B cell (primary cell): ENCODE measurements around the gene BBS2. TPM values are rescaled to one million over a fixed set of nuclear protein-coding genes. Genes with fewer than 3 reads are reported as not detected.

Source experiments
- ATAC-seq: fragments of 200-7000 bp; cut with Tn5 transposase; one replicate; pipeline ENCODE4 v1.10.0; 2021; ENCODE audit warnings: low read depth, mild to moderate bottlenecking, moderate number of reproducible peaks, moderate library complexity
- CTCF ChIA-PET: fragments of 350-600 bp; sonication (Branson Sonifier 250); formaldehyde crosslinking; loops from one replicate; lab custom pipeline; 2021; ENCODE audit warnings: antibody characterized with exemption, inconsistent platforms; lab: Charles Lee
- POLR2A ChIA-PET: fragments of 350-600 bp; sonication (Branson Sonifier 250); formaldehyde crosslinking; loops from one replicate; lab custom pipeline; 2021; ENCODE audit warnings: antibody characterized with exemption; lab: Charles Lee
- DNase-seq: peaks from one replicate; pipeline ENCODE4 v3.0.0; 2013
- H2AFZ ChIP-seq: 2 replicates; pipeline ENCODE4 v1.6.1; 2012; ENCODE audit warnings: mild to moderate bottlenecking, low read depth, low read length; ENCODE audit not compliant: insufficient read depth, poor library complexity, severe bottlenecking
- H3K27ac ChIP-seq, 2 donors: 1 replicate in 1 of 2; 2 replicates in 1 of 2; pipeline ENCODE4 v1.5.1; 2012 to 2013; ENCODE audit warnings: low read length in 2 of 2, mild to moderate bottlenecking in 2 of 2, moderate library complexity in 1 of 2
- H3K27me3 ChIP-seq, 4 experiments: fragments of 200-600 bp in 1 of 4; sonication (generic) in 1 of 4; replicated peaks in 1 of 4; 1 replicate in 2 of 4; 2 replicates in 2 of 4; pipeline versions ENCODE4 v1.6.1 to v1.7.0; 2013 to 2016; ENCODE audit warnings: low read length in 3 of 4, mild to moderate bottlenecking in 2 of 4, mixed read lengths in 1 of 4, moderate library complexity in 1 of 4; ENCODE audit not compliant: insufficient read depth in 4 of 4, control insufficient read depth in 3 of 4; ENCODE audit errors: control extremely low read depth in 1 of 4
- H3K36me3 ChIP-seq, 2 experiments: replicated peaks in 1 of 2; 1 replicate in 1 of 2; 2 replicates in 1 of 2; pipeline versions ENCODE4 v1.6.1 to v1.7.1; 2013; ENCODE audit warnings: low read length in 1 of 2; ENCODE audit not compliant: insufficient read depth in 2 of 2, control insufficient read depth in 1 of 2; ENCODE audit errors: control extremely low read depth in 1 of 2, extremely low read depth in 1 of 2
- H3K4me1 ChIP-seq, 2 donors: fragments of 200-600 bp in 1 of 2; sonication (generic) in 1 of 2; 1 replicate in 1 of 2; 2 replicates in 1 of 2; pipeline versions ENCODE4 v1.5.1 to v1.6.1; 2013 to 2017; ENCODE audit warnings: low read length in 2 of 2; ENCODE audit not compliant: control insufficient read depth in 2 of 2, insufficient read depth in 2 of 2
- H3K4me2 ChIP-seq: replicated peaks from 2 replicates; pipeline ENCODE3; 2012; ENCODE audit warnings: mild to moderate bottlenecking, low read depth, low read length; ENCODE audit not compliant: poor library complexity, severe bottlenecking
- H3K4me3 ChIP-seq, 5 experiments: fragments of 200-600 bp in 1 of 5; sonication (generic) in 1 of 5; 1 replicate in 3 of 5; 2 replicates in 2 of 5; pipeline versions ENCODE4 v1.5.1 to v1.7.0; 2011 to 2016; ENCODE audit warnings: low read length in 4 of 5, mild to moderate bottlenecking in 4 of 5, low read depth in 2 of 5, control low read depth in 1 of 5, moderate library complexity in 1 of 5; ENCODE audit not compliant: insufficient read depth in 1 of 5; ENCODE audit errors: control extremely low read depth in 1 of 5, extremely low read depth in 1 of 5
- H3K79me2 ChIP-seq: fragments of 200-600 bp; sonication (generic); one replicate; pipeline ENCODE4 v1.6.0; 2016; ENCODE audit warnings: low read length; ENCODE audit not compliant: control insufficient read depth, insufficient read depth
- H3K9ac ChIP-seq: fragments of 200-600 bp; sonication (generic); 2 replicates; pipeline ENCODE4 v1.6.1; 2017; ENCODE audit warnings: mild to moderate bottlenecking, low read length, moderate library complexity
- H3K9me3 ChIP-seq, 3 donors: one replicate each; pipeline versions ENCODE4 v1.6.1 to v1.7.1; 2013; ENCODE audit warnings: low read length in 2 of 3; ENCODE audit not compliant: control insufficient read depth in 2 of 3, insufficient read depth in 1 of 3; ENCODE audit errors: control extremely low read depth in 1 of 3
- H4K20me1 ChIP-seq: 2 replicates; pipeline ENCODE4 v1.6.0; 2012; ENCODE audit warnings: mild to moderate bottlenecking, low read length; ENCODE audit not compliant: insufficient read depth, control insufficient read depth, poor library complexity, severe bottlenecking
- H3K27ac Mint-ChIP-seq: one replicate; pipeline ENCODE4 v1.8.0; 2021; ENCODE audit warnings: mixed read lengths
- H3K27me3 Mint-ChIP-seq: one replicate; pipeline ENCODE4 v1.8.0; 2021; ENCODE audit warnings: mixed read lengths
- H3K4me1 Mint-ChIP-seq: one replicate; pipeline ENCODE4 v1.8.0; 2021; ENCODE audit warnings: mixed read lengths
- H3K4me3 Mint-ChIP-seq: one replicate; pipeline ENCODE4 v1.8.0; 2021; ENCODE audit warnings: mixed read lengths
- H3K9me3 Mint-ChIP-seq: one replicate; pipeline ENCODE4 v1.8.0; 2022; ENCODE audit warnings: mixed read lengths; ENCODE audit not compliant: insufficient read depth
- EZH2 ChIP-seq: IDR thresholded peaks from 2 replicates; pipeline ENCODE4 v1.6.1; 2012; ENCODE audit warnings: borderline replicate concordance, low read depth, mild to moderate bottlenecking, moderate library complexity, low read length; ENCODE audit not compliant: insufficient read depth, poor library complexity, severe bottlenecking
- WGBS: methylation state at CpG from one replicate; pipeline ENCODE4 v1.1.5; 2013; ENCODE audit warnings: missing lambda C conversion rate; ENCODE audit not compliant: insufficient coverage; 5-methylcytosine and 5-hydroxymethylcytosine counted together
- intact Hi-C: fragments of 100-400 bp; cut with micrococcal nuclease; formaldehyde crosslinking; loops from one replicate; pipeline ENCODE4 v1.10.0; 2022
- polyA plus RNA-seq: library from polyadenylated mRNA; depleted of rRNA; stranded (reverse); fragments of >200 nt; gene quantifications from 2 replicates; pipeline ENCODE4 v1.2.3, GENCODE V29; 2012
- total RNA-seq, 2 donors: library from RNA; stranded (reverse); fragments of 120-200 nt in 1 of 2; gene quantifications; 1 replicate in 1 of 2; 2 replicates in 1 of 2; pipeline versions ENCODE4 v1.2.3 to v1.2.4, GENCODE V29; 2013 to 2022
- TF ChIP-seq, protein P1 (sequence below): fragments of 200-600 bp; IDR thresholded peaks from one replicate; pipeline ENCODE4 v1.8.0; 2022; ENCODE audit warnings: antibody characterized with exemption, mild to moderate bottlenecking

The BBS2 gene
- total and polyA plus RNA-seq, 2 donors (not counting 1 experiment from before 2014, with no cell fraction given): 49.4 to 63.4 TPM

DNA sequence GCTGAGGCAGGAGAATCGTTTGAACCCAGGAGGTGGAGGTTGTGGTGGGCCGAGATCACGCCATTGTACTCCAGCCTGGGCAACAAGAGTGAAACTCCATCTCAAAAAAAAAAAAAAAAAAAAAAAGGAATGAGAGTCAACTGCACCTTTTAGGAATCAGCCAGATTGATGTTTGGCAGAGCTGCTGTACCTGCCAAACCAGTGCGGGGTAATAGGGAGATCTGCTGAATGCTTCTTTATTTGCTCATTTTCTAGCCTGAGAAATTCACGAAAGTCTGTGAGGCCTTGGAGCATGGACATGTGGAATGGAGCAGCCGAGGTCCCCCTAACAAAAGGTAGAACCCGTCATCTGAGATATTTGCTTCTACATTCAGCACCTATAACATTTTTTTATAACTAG, 50.1 kb downstream of the BBS2 start:
- no peak overlapping the region for H2AFZ ChIP-seq
- no peaks in the 10 kb centered on the region for H3K4me1 ChIP-seq
- no peak overlapping the region for H3K4me3 Mint-ChIP-seq
- H3K4me3 ChIP-seq: no peak overlapping the region
- intact Hi-C loops: no loop called here
- DNase-seq: no peak
- 100% methylated on average over 1 of the region's 7 CpGs for WGBS
- H3K27ac Mint-ChIP-seq: no peak overlapping the region
- H3K9ac ChIP-seq: no peak overlapping the region
- ATAC-seq: no peak
- H3K4me2 ChIP-seq: no peak overlapping the region
- no peaks in the 10 kb centered on the region for H4K20me1 ChIP-seq
- H3K27me3 ChIP-seq: no peaks in the 10 kb centered on the region
- no peaks in the 10 kb centered on the region for H3K9me3 ChIP-seq
- H3K36me3 ChIP-seq: peaks cover 35 to 71% of the 10 kb centered on the region in 2 experiments
- ChIA-PET CTCF (no interaction called here), POLR2A (no interaction called here)
- no peak overlapping the region for H3K27ac ChIP-seq
- H3K4me1 Mint-ChIP-seq: no peaks in the 10 kb centered on the region
- no peaks in the 10 kb centered on the region for H3K27me3 Mint-ChIP-seq
- no peak for TF ChIP-seq EZH2
- TF ChIP-seq, protein P1, sequence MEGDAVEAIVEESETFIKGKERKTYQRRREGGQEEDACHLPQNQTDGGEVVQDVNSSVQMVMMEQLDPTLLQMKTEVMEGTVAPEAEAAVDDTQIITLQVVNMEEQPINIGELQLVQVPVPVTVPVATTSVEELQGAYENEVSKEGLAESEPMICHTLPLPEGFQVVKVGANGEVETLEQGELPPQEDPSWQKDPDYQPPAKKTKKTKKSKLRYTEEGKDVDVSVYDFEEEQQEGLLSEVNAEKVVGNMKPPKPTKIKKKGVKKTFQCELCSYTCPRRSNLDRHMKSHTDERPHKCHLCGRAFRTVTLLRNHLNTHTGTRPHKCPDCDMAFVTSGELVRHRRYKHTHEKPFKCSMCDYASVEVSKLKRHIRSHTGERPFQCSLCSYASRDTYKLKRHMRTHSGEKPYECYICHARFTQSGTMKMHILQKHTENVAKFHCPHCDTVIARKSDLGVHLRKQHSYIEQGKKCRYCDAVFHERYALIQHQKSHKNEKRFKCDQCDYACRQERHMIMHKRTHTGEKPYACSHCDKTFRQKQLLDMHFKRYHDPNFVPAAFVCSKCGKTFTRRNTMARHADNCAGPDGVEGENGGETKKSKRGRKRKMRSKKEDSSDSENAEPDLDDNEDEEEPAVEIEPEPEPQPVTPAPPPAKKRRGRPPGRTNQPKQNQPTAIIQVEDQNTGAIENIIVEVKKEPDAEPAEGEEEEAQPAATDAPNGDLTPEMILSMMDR: no peak
- no peaks in the 10 kb centered on the region for H3K9me3 Mint-ChIP-seq
- H3K79me2 ChIP-seq: no peaks in the 10 kb centered on the region

DNA sequence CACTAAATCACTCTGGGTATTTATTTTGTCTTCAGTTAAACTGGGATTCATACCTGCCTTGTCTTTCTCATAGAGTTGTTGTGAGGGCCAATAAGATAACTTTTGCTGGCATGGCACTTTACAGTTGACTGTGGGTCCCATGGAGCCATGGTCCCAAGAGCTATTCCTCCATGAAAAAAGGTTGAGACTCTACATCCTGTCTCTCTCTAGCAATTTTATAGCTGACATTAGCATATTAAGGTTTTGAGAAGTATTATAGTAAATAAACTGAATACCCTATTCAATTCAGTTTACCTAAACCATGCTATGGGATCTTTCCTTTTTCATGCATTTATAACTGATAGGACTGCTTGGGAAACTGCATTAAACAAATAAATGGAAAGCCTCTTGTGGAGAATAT, 51.0 kb downstream of the BBS2 start:
- H3K27ac Mint-ChIP-seq: no peak overlapping the region
- CTCF ChIA-PET: no interaction called here

More for the DNA sequence above, 51.0 kb downstream of the BBS2 start:
- Mint-ChIP-seq H3K4me3 (no peak overlapping the region), H3K9me3 (no peaks in the 10 kb centered on the region), H3K4me1 (no peaks in the 10 kb centered on the region), H3K27me3 (no peaks in the 10 kb centered on the region)
- Histone ChIP-seq H4K20me1 (no peaks in the 10 kb centered on the region), H3K9me3 (no peaks in the 10 kb centered on the region), H3K9ac (no peak overlapping the region), H3K27ac (no peak overlapping the region), H3K4me2 (no peak overlapping the region), H3K27me3 (no peaks in the 10 kb centered on the region), H3K36me3 (peaks cover 35 to 69% of the 10 kb centered on the region in 2 experiments), H3K79me2 (no peaks in the 10 kb centered on the region), H2AFZ (no peak overlapping the region), H3K4me1 (no peaks in the 10 kb centered on the region), H3K4me3 (no peak overlapping the region)
- no peak for TF ChIP-seq EZH2
- TF ChIP-seq, protein P1: no peak
- intact Hi-C loops: no loop called here
- POLR2A ChIA-PET: interaction anchor here (0.7 kb wide), 1 partner anchor 632 kb away, joined by 3 read pairs; no protein-coding TSS in a partner anchor
- ATAC-seq (no peak), DNase-seq (no peak)
